22Rv1 (cell line): ENCODE results near the gene PAPOLB.

ENCODE experiments used
- H3K27ac ChIP-seq: fragments of 450-650 bp; 2 replicates; pipeline ENCODE4 v1.5.1; 2017
- ZFX ChIP-seq: fragments of 450-650 bp; IDR thresholded peaks from 2 replicates; pipeline ENCODE4 v1.6.1; 2017; ENCODE audit warnings: antibody characterized with exemption, borderline replicate concordance
- TF ChIP-seq, protein P1 (sequence below): fragments of 450-650 bp; IDR thresholded peaks from 2 replicates; pipeline ENCODE4 v1.5.1; 2017; ENCODE audit warnings: mild to moderate bottlenecking

Gene PAPOLB

DNA sequence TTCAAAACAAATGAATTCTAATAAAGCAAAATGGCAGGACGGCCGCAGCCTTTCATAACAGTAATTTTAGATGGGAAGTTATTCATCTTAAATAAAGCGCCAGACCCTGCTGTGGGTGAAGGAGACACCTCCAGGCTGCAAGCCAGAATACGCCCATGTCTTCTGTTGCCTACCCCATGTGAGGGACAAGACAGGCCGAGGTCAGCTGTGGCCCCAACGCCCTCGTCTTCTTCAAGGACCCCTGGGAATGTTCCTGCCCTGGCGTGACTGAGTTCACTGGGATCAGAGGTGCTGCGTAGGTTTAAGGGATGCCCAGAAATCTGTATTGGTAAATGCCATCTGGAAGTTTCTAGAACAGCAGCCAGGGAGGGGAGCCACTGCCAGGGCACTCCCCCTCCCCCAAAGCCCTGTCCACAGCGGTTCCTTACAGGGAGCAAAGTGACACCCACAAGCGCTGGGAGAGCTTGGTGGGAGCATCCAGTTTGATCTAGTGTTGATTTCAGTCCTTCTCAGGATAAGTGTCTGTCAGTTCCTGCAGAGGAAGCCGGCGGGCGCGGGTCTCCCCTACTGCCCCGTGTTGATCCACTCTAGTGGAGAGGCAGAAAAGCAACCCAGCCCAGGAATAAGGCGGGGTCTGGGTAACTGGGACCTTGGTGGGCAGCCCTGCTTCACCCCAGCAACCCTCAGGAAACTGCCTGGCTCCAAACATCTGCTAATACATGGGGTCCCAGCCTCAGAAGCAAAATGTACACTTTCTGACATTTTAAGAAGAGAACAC lies 20.6 kb downstream of the PAPOLB start:
- no peak overlapping the region for H3K27ac ChIP-seq
- TF ChIP-seq, protein P1, sequence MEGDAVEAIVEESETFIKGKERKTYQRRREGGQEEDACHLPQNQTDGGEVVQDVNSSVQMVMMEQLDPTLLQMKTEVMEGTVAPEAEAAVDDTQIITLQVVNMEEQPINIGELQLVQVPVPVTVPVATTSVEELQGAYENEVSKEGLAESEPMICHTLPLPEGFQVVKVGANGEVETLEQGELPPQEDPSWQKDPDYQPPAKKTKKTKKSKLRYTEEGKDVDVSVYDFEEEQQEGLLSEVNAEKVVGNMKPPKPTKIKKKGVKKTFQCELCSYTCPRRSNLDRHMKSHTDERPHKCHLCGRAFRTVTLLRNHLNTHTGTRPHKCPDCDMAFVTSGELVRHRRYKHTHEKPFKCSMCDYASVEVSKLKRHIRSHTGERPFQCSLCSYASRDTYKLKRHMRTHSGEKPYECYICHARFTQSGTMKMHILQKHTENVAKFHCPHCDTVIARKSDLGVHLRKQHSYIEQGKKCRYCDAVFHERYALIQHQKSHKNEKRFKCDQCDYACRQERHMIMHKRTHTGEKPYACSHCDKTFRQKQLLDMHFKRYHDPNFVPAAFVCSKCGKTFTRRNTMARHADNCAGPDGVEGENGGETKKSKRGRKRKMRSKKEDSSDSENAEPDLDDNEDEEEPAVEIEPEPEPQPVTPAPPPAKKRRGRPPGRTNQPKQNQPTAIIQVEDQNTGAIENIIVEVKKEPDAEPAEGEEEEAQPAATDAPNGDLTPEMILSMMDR, result no peak
- no peak for TF ChIP-seq ZFX

DNA sequence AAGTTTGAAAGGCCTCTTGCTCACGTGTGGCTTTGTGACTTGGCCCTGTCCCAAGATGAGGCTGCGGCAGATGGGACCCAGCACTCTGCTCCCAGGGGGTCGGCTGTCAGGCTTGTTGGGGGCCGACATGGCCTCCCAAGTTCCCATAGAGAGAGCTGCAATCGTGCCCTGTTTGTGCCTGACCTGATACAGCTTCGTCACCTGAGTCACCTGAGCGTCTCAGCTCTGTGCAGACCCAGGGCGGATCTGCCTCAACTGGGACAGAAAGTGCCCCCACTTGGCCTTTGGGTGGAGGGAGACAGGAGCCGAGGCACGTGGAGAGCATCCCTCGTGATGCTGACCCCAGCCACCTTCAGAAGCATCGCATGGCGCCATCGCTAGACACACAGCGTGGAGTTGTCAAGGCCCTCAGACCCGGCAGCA lies 21.7 kb downstream of the PAPOLB start:
- H3K27ac ChIP-seq, result no peak overlapping the region
- TF ChIP-seq, protein P1, result no peak
- TF ChIP-seq ZFX, result no peak

DNA sequence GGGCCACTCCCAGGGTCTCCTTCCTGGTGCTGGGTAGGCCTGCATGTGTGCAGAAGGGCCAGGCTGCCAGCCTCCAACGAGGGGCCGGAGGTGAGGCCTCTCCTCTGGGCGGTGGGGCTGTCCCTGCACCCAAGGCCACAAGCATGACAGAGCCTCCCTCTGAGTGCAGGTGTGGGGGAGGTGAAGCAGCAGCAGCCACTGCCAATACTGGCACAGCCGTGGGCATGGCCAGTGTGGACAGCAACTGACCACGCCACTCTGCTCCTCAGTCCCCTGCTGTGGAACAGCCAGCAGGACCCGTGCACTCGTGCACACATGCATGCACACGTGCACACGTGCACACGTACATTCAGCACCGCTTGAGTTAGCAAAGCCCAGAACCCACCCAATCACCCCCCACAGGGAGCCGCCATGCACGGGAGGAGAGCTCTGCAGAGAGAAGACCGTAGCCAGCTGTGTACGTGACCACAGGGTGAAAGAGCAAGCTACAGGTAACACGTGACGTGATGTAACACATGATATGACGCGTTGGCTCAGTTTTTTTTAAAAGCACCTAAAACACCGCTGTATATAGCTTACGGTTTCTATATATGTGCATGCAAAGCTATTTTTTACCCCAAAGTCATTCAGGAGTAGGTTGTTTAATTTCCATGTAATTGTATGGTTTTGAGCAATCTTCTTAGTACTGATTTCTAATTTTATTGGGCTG lies 23.1 kb downstream of the PAPOLB start:
- no peak overlapping the region for H3K27ac ChIP-seq

DNA sequence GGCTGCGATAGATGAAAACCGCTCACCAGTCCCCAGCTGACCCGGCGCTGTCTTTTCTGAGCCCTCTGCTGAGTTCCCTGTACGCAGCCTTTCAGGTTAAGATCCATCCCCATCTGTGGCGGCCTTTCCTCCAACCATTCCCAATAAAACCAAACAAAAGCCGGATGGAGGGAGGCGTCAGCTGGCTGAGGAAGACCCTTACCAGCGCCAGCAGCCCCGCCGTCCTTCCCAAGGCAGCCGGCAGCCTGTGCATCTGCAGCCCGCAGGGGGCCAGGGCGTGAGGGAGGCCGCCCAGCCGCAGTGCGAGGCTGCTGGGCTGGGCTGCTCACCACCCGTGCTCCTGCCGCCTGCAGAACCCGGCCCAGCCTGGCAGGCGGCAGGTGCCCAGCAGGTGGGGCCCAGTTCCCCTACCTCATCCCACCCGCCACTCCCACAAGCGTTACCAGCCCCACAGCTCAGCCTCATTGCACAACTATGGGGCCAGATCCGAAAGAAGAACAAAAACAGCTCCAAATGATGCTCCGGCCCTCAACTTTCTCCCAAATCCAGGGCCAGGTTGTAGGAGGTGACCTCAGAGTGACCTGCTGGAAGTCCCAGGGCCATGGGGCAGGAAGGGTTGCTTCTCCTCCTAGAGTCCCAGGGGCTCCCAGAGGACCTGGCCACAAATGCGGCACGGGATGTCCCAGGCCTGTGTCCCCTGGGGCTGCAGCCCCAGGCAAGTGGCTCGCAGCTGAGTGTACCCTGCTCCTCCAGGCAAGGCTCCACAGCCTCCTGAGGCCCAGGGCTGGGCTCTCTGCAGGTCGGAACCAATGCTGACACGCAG lies 23.8 kb downstream of the PAPOLB start:
- no peak overlapping the region for H3K27ac ChIP-seq
- TF ChIP-seq, protein P1, result no peak
- TF ChIP-seq ZFX, result no peak

More for the DNA sequence above, 23.1 kb downstream of the PAPOLB start:
- TF ChIP-seq ZFX, result no peak
- TF ChIP-seq, protein P1, result no peak

DNA sequence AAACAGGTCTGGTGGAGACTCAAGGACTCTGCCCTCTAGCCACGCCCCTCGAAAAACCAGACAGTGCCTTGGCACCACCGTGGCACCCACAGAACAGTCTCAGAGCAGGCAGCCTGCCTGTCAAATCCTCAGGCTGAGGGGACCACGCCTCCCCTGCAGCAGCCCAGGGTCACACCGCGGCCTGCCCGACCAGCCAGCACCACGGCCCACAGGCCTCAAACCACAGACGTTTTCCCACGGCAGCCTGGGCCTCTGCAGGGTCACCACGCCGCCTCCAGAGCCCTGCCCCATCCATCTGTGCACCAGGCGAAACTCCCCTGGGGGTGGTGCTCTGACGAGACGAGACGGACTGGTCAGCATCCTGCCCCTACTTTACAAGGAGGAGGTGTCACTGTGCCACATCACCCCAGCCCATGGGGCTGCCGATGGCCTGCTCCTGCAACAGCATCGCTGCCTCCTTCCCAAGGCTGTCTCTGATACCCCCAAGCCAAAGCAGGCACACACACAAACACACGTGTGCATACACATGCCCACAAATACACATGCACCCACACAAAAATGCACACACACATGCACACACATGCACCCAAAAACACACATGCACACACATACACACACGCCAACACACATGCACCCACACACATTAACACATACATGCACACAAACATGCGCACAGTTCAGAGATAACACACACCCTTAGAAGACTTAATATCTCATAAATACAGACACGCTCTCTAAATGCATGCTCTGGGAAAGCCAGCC lies 24.6 kb downstream of the PAPOLB start:
- no peak for TF ChIP-seq ZFX
- TF ChIP-seq, protein P1, result no peak
- no peak overlapping the region for H3K27ac ChIP-seq

DNA sequence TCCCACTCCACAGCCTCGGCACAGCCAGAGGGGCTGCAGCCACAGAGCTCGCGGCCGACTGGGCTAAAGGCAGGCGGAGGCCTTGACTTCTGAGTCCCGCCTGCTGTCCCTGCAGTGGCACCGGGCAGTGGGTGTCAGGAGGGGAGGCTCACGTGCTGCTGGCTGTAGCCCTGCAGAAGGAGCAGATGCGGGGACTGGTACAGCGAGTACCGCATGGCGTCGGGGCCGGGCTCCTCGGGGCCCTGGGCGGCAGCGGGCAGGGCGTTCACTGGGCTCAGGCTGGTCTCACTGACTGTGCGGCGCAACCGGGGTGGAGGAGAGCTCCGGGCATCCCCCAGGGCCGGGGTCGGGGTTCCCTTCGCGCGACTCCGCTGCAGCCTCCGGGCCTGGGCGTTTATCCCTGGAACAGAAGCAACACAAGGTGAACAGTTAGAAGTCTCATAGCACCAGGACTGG lies 25.6 kb downstream of the PAPOLB start:
- no peak overlapping the region for H3K27ac ChIP-seq
- TF ChIP-seq, protein P1, result no peak
- TF ChIP-seq ZFX, result no peak
